HG03520 (cell line): ENCODE results near the gene ZNF423.

Source experiments
- ATAC-seq: cut with Tn5 transposase; IDR thresholded peaks from one replicate; pipeline ENCODE4 v1.9.1; 2021; ENCODE audit warnings: mild to moderate bottlenecking, moderate library complexity; ENCODE audit not compliant: unreplicated experiment

The ZNF423 gene

DNA sequence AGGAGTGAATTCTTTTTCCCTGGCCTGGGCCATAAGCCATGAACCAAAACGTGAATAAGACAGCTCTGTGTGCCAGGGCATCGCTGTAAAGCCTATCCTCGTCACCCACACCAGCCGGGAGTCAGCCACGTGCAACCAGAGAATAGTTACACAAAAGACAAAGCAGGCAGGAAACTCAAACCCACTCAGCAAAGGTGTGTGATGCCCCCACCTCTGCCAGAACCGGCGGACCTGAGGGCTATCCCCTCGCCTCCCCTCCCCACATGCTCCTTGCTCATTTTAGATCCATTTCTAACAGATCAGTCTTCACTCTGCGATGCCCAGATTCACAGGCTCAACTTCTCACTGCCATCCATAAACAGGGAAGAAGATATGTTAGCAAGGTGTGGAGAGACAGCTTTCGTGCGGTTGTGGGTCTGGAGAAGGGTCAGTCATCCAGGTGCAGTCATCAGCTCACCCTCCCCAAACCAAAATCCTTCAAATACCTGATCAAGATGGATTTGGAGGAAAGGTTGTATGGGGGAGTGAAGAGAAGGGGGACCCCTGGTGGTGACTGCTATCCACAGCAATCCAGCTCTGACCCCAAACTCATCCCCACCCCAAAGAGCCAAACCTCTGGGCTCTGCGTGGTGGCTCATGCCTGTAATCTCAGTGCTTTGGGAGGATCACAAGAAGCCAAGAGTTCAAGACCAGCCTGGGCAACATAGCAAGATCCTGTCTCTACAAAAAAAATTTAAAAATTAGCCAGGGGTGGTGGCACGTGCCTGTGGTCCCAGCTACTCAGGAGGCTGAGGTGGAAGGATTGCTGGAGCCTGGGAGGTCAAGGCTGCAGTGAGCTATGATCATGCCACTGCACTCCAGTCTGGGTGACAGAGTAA, 263.1 kb downstream of the ZNF423 start:
- ATAC-seq, result no peak

DNA sequence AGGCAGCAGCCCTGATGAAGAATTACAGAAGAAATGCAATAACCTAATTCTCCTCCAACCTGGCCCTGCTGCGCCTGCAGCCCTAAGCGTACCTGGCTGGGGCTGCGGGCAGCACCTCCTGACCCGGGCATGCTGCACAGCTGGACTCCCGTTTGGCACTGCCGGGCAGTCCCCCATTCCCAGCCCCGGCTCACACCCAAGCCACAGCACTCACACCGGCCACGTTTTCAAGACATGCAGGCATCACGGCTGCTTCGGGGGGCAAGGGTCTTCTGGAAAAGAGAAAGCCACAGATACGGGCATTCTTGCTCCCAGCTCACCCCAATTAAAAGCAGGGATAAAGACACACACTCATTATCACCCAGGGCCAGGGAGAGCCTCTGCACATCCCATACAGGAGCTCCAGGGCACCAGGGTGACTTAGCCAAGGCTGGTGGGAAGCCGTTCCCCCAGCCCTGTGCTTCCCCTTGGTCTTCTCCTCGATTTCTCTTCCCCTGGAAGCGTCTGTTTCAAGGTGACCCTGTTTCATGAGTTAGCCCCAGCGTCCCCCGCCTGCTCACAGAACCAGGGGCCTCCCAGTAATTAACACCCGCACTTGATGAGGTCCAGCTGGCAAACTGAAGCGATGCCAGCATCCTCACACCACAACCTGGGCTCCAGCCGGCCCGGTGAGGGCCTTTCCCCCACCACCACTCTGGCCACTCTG, 265.6 kb downstream of the ZNF423 start:
- no peak for ATAC-seq

DNA sequence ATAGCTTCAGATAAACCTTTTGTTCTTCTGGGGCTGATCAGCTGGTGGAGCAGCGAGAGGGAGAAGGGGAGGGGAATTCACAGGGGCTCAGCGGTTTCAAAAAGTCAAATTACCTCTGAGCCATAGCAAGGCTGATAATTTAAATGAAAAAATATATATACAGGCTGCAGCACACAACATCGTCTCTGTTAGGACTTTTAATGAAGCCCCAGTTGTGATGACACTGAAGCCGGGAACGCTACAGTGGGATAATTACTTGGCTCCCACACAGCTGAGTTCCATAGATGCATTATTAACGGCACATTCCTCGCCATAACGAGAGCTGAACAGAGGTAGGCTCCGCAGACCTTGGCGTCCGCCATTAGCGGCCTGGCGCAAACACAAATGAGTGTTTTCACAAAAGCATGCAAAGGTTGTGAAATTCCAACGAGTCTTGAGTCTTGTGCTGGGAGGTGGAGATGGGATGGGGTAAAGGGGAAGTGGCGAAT, 266.3 kb downstream of the ZNF423 start:
- no peak for ATAC-seq

GRCh38 chr16:49588729-49589384, 267.1 kb downstream of the ZNF423 start:
- no peak for ATAC-seq

DNA sequence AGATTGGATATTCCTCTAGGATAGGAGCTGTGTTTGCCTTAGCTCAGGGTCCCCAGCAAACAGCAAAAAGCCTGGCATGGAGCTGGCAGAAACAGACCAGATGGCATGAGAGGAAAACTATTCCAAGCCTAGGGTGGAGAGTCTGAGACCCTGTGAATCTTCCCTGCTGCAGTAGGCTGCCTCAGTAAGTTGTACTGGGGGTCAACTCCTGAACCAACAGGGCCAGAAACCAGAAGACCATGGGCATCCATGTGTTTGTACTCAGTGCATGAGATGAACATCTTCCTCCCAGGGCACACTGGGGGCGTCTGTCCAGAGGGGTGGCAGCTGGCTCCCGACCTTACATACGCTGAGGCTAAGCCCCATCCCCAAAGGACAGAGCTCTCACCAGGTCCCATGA, 267.9 kb downstream of the ZNF423 start:
- no peak for ATAC-seq

DNA sequence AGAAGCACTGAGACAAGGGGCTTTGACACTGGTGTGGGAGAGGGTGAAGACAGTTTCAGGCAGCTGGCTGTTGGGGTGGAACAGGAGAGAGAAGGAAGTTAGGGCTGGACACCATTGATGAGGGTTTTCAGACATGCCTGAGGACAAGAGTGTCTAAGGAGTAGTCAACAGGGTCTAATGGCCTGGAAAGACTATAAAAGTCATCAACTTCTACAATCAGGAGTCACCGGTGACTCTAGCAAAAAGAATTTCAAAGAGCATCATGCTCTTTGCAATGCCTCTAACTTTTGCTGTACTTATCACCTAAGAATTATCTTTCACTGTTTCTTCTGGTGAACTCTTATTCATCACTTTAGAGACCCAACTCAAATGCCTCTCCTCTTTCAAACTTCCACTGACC, 268.4 kb downstream of the ZNF423 start:
- ATAC-seq, result no peak

- no peak for ATAC-seq
These were observed 269.2 kb downstream of the ZNF423 start for GRCh38 chr16:49586466-49587450.

GRCh38 chr16:49585143-49585832, 270.6 kb downstream of the ZNF423 start:
- ATAC-seq, result no peak

- no peak for ATAC-seq
These were observed 272.0 kb downstream of the ZNF423 start for GRCh38 chr16:49583911-49584310.

DNA sequence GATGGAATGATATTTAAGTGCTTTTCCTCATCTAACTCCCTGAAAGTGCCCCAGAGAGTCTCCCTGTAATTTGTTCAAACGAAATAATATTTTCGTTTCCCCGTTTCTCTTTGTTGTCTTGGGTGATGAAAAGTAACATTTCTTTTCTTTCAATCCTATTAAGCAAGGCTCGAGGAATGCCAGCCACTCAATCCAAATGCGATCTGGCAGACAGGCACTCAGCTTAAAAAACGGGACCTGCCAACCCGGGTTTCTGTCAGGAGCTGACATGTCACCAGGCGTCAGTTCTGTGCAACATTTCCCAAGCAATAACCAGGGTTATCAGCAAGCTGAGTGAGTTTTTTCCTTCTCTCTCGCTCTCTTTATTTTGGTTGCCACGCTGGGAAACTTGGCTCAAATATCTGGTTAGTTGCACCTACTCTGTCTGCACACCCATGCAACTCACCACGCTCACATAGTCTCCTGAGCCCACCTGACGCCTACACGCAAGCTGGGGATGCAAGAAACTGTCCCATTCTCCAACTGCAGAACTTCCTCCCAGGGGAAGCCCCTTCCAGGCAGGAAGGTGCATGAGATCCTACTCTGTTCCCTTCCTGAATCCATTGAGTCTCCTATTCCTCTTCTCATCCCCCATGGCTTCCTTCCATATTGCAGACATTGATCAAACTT, 274.1 kb downstream of the ZNF423 start:
- ATAC-seq, result no peak

DNA sequence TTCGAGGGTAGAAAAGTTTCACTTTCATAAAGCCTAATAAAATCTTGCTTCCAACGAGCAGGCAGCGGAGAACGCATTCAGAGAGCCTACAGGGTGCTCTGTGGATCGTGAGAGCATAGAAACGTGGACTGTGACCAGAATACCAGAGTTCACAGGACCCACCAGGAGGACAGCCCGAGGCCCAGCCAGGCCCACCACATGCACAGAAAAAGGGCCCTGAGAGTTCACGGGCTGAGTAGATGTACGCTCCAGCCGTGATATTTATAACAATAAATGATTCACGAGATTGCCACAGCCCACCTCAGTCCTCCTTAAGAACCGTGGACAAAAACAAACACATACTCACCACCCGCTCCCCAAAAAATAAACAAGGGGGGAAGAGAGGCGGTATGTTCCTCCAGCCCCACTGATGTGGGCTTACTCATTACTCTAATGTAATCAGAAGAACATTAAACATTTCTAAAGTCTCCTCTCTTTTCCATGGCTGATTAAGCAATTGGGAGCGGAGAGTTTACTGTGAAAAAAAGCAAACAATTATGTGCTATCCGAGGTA, 275.1 kb downstream of the ZNF423 start:
- ATAC-seq, result no peak

DNA sequence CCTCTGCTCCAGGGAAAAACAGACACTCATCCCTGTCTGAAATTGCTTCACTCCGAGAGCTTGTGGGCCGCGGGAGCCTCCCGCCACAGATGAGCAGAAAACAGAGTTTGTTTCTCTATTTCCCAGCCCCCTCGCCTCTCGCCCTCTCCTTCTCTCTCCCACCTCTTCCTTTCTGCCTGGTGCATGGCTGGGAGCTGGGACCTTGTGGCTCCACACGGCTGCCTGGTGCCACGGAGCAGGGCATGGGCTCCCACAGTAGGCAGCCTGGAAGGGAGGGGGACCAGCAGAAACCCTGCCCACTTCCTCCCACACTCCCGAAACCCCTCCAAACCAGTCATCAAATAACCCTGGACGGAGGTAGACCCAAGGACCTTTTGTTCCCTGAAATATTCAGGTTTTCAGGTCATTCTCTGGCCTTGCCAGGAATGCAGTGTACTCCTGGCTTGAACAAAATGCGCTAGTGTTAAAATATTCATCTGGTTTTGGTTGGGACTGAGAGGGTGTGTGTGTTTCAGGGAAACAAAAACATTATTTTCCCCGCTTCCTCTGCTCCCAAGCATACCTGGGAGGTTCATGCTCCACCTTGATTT, 277.4 kb downstream of the ZNF423 start:
- ATAC-seq, result no peak

GRCh38 chr16:49578018-49578417, 277.9 kb downstream of the ZNF423 start:
- ATAC-seq, result no peak

DNA sequence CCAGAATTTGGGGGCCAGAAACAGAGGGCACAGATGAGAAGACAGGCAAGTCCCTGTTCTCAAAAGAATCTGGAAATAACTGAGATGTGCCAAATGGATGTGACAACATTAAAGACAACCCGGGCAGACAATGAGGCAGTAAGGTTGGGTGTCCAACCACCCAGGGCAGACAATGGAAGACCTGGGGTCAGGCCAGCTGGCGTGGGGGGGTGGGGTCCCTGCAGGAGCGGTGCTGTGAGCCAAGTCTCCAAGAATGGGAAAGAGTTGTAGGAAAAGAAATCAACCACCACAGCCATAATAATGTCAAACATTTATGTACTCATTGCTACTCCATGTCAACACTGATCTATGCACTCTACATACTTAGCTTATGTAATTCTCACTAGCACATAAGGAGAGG, 279.0 kb downstream of the ZNF423 start:
- ATAC-seq, result no peak

DNA sequence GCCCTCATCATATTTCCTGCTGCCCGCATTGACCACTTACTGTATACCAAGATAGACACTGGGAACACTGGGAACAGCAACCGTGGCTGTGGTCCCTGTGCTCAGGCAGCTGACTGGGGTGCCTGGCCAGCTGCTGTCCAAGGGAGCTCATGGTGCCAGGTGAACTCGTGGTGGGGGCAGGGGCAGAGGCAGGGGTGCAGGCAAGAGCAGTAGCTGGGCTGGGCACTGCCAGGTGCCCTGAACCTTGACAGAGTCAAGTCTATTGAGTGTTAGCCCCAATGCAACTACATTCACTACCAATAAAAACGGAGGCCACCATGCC, 279.8 kb downstream of the ZNF423 start:
- no peak for ATAC-seq

- peak; percentile 93 for ATAC-seq
These were observed 280.4 kb downstream of the ZNF423 start for GRCh38 chr16:49575346-49576172.

DNA sequence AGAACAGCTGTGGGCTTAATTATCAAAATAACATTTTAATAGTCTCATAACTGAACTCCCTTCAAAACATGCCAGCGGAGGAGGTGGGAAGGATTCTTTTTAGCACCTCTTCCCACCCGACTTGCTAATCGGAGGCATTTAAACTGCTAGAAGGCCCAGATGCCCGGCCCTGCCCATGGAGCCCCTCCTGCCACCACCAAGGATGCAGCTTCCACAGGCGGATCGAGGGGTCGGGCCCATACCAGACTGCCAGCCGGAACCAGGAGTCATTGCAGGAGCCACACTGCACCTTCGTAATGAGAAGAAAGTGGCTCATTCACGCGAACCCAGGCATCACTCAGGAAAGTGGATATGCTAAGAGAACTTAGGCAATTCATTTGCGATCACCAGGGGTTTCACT, 281.1 kb downstream of the ZNF423 start:
- ATAC-seq, result no peak

DNA sequence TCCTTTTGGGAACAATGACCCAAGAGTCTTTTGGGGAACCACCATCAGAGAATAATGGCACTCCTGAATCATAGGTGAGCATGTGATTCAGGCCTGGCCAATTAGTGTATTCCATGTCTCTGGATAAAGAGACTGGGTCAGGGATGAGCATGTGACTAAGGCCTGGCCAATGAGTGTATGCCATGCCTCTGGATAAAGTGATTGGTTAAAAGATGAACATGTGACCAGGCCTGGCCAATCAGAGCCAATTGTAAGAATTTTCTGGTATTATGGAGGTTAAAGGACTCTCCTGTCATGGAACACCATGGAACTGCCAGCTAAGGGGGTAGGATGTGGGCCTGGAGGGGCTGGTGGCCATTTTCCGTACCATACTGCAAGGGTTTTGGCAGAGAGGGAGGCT, 288.0 kb downstream of the ZNF423 start:
- ATAC-seq, result no peak
